HepG2 (cell line): Measurements from ENCODE around the gene TSR1. TPM values are rescaled to one million over a fixed set of nuclear protein-coding genes. Genes with fewer than 3 reads are reported as not detected.

Source experiments
- ATAC-seq: fragments of 200-7000 bp; cut with Tn5 transposase; 3 replicates; pipeline ENCODE4 v1.9.1; 2020; ENCODE audit warnings: mild to moderate bottlenecking, moderate library complexity
- BruUV-seq: library from RNA; stranded (reverse); fragments of 400-500 nt; replicated peaks from 2 replicates; lab custom pipeline; 2021; lab: Mats Ljungman, UMichigan
- CTCF ChIA-PET: fragments of 300-600 bp; formaldehyde crosslinking; extraction: SDS; loops from one replicate; lab custom pipeline; 2021; ENCODE audit warnings: low total read pairs, inconsistent platforms, low intra/inter-chr PET ratio; lab: Yijun Ruan, JAX
- POLR2A ChIA-PET: fragments of 350-600 bp; sonication (Branson Sonifier 250); formaldehyde crosslinking; loops from one replicate; lab custom pipeline; 2020; ENCODE audit warnings: antibody characterized with exemption, inconsistent platforms; lab: Yijun Ruan, JAX
- DNase-seq: peaks from one replicate; pipeline ENCODE4 v3.0.0-alpha.2; 2015; ENCODE audit warnings: low spot score
- FAIRE-seq: peaks from 3 replicates; lab custom pipeline; 2011; peaks lifted over from hg19 to GRCh38; lab: Jason Lieb, UNC
- H2AFZ ChIP-seq: one replicate; pipeline ENCODE4 v1.6.1; 2011; ENCODE audit warnings: low read length, inconsistent platforms
- H3K27ac ChIP-seq: fragments of 300-600 bp; 3 replicates; pipeline ENCODE4 v1.8.0; 2011; ENCODE audit warnings: mixed run types, mild to moderate bottlenecking, mixed read lengths, low read length, inconsistent platforms; ENCODE audit not compliant: insufficient read depth; ENCODE audit errors: extremely low read length
- H3K27me3 ChIP-seq, 2 experiments: fragments of 200-600 bp in 1 of 2; 2 replicates in 1 of 2; 3 replicates in 1 of 2; pipeline versions ENCODE4 v1.6.0 to v1.8.0; 2011; ENCODE audit warnings: low read length in 2 of 2, mild to moderate bottlenecking in 2 of 2, moderate library complexity in 2 of 2, inconsistent platforms in 1 of 2; ENCODE audit not compliant: insufficient read depth in 2 of 2, control insufficient read depth in 1 of 2
- H3K36me3 ChIP-seq, 2 experiments: fragments of 200-600 bp in 1 of 2; replicated peaks in 1 of 2; 2 replicates in 1 of 2; 3 replicates in 1 of 2; pipeline versions ENCODE4 v1.5.1 to v1.8.0; 2011; ENCODE audit warnings: low read length in 2 of 2, inconsistent platforms in 1 of 2; ENCODE audit not compliant: insufficient read depth in 2 of 2, control insufficient read depth in 1 of 2
- H3K4me1 ChIP-seq: 2 replicates; pipeline ENCODE4 v1.5.1; 2012; ENCODE audit warnings: low read length, inconsistent platforms; ENCODE audit not compliant: insufficient read depth
- H3K4me2 ChIP-seq: 2 replicates; pipeline ENCODE4 v1.6.0; 2011; ENCODE audit warnings: low read depth, low read length, inconsistent platforms
- H3K4me3 ChIP-seq, 3 experiments: fragments of 200-600 bp in 1 of 3; sonication (generic), shearing (Covaris generic) in 1 of 3; replicated peaks in 1 of 3; 2 replicates each; pipeline ENCODE4 v1.5.1; 2011 to 2016; ENCODE audit warnings: low read length in 3 of 3, inconsistent platforms in 2 of 3, low read depth in 2 of 3, mild to moderate bottlenecking in 2 of 3, control low read depth in 1 of 3, mixed read lengths in 1 of 3; ENCODE audit not compliant: insufficient read depth in 1 of 3
- H3K79me2 ChIP-seq: one replicate; pipeline ENCODE4 v1.6.1; 2011; ENCODE audit warnings: low read length, inconsistent platforms; ENCODE audit not compliant: insufficient read depth
- H3K9ac ChIP-seq: 2 replicates; pipeline ENCODE4 v1.6.0; 2011; ENCODE audit warnings: mild to moderate bottlenecking, low read depth, low read length, inconsistent platforms; ENCODE audit not compliant: insufficient read depth
- H3K9me3 ChIP-seq: 2 replicates; pipeline ENCODE4 v1.5.1; 2012; ENCODE audit warnings: mild to moderate bottlenecking, low read length
- H4K20me1 ChIP-seq: 2 replicates; pipeline ENCODE4 v1.6.0; 2011; ENCODE audit warnings: inconsistent platforms, mild to moderate bottlenecking, low read length, moderate library complexity; ENCODE audit not compliant: insufficient read depth
- PBX3 ChIP-seq: sonication (generic); formaldehyde crosslinking; IDR thresholded peaks from 2 replicates; pipeline ENCODE4 v1.8.1; 2023; ENCODE audit warnings: missing genetic modification reagents, inconsistent platforms, borderline replicate concordance
- SP5 ChIP-seq: IDR thresholded peaks from 2 replicates; pipeline ENCODE4 v1.6.1; 2016; ENCODE audit warnings: low read depth, borderline replicate concordance
- TEF ChIP-seq: sonication (generic); formaldehyde crosslinking; IDR thresholded peaks from 2 replicates; pipeline ENCODE4 v1.5.0; 2020; ENCODE audit warnings: missing genetic modification reagents
- TRIM22 ChIP-seq: fragments of 450-650 bp; IDR thresholded peaks from 2 replicates; pipeline ENCODE4 v1.6.1; 2017
- ZNF558 ChIP-seq: sonication (generic); formaldehyde crosslinking; IDR thresholded peaks from 2 replicates; pipeline ENCODE4 v1.9.0; 2022; ENCODE audit warnings: mild to moderate bottlenecking, missing genetic modification reagents, borderline replicate concordance
- WGBS: methylation state at CpG from one replicate; pipeline ENCODE4 v1.1.6; 2017; ENCODE audit warnings: low lambda C conversion rate; 5-methylcytosine and 5-hydroxymethylcytosine counted together
- in situ Hi-C: cut with HindIII; loops from 2 replicates; pipeline ENCODE4 v1.10.0; 2017; ENCODE audit warnings: low pct_unique_long_range_greater_than_20kb; ENCODE audit not compliant: extremely low pct_ligation_motif_present
- intact Hi-C: fragments of 100-400 bp; cut with micrococcal nuclease; formaldehyde crosslinking; loops from one replicate; pipeline ENCODE4 v1.10.0; 2022; ENCODE audit not compliant: unreplicated experiment
- polyA plus RNA-seq, 8 experiments: library from polyadenylated mRNA; depleted of rRNA in 3 of 8; stranded (reverse) in 7 of 8; unstranded in 1 of 8; fragments of >200 nt; fragmentation: Illumina TruSeq in 4 of 8; extraction: Trizol in 4 of 8; gene quantifications; 2 replicates each; pipeline versions ENCODE4 v1.2.1 to v1.2.3, GENCODE V29; 2011 to 2016; ENCODE audit warnings: low read depth in 4 of 8, missing spikeins in 1 of 8, mixed read lengths in 1 of 8; ENCODE audit not compliant: insufficient read depth in 1 of 8
- total RNA-seq, 5 experiments: library from RNA; depleted of rRNA; stranded (reverse); fragments of >200 nt; fragmentation: Illumina TruSeq; extraction: Trizol; gene quantifications; 2 replicates each; pipeline ENCODE4 v1.2.3, GENCODE V29; 2016; ENCODE audit warnings: low read depth in 1 of 5

The TSR1 gene
- total and polyA plus RNA-seq, 2 of the 13 experiments (the other 11 are each of a cell fraction or from before 2014, with no cell fraction given) = 7.1 to 65.8 TPM

GRCh38 chr17:2275722-2276121 lies 60.5 kb downstream of the TSR1 start:
- Histone ChIP-seq H3K4me2 (no peak overlapping the region), H3K4me1 (no peaks in the 10 kb centered on the region), H3K79me2 (no peaks in the 10 kb centered on the region), H3K27me3 (no peaks in the 10 kb centered on the region), H3K9me3 (no peaks in the 10 kb centered on the region), H4K20me1 (no peaks in the 10 kb centered on the region; the same call in 1 of the 2 replicates), H3K36me3 (peaks cover 7 to 33% of the 10 kb centered on the region in 2 experiments), H3K9ac (no peak overlapping the region), H2AFZ (no peak overlapping the region), H3K27ac (no peak overlapping the region), H3K4me3 (no peak overlapping the region)
- WGBS = 91% methylated on average over 1 of the region's 1 CpG
- CTCF ChIA-PET = no interaction called here
- DNase-seq (no peak), ATAC-seq (no peak), FAIRE-seq (no peak)
- TF ChIP-seq SP5 (CRISPR knock-in tag) (no peak), TRIM22 (no peak), PBX3 (CRISPR knock-in tag) (no peak), TEF (no peak), ZNF558 (CRISPR knock-in tag) (no peak)
- POLR2A ChIA-PET = no interaction called here
- BruUV-seq = no TSS peak
- intact Hi-C loops = no loop called here
- in situ Hi-C loops = no loop called here
